HEK293 (cell line): ENCODE measurements around the gene ARHGAP4.
A peak's percentile ranks its signal among the peaks of the same experiment; 100 is the strongest.

Source experiments
- GLI4 ChIP-seq: fragments of 450-650 bp; formaldehyde crosslinking; IDR thresholded peaks from 2 replicates; pipeline ENCODE4 v1.5.1; 2016; ENCODE audit warnings: missing biosample characterization, missing genetic modification characterization
- KLF8 ChIP-seq: fragments of 450-650 bp; formaldehyde crosslinking; IDR thresholded peaks from 2 replicates; pipeline ENCODE4 v1.5.1; 2016; ENCODE audit warnings: missing biosample characterization, missing genetic modification characterization
- YY2 ChIP-seq: fragments of 450-650 bp; formaldehyde crosslinking; IDR thresholded peaks from 2 replicates; pipeline ENCODE4 v1.5.1; 2016; ENCODE audit warnings: missing biosample characterization, missing genetic modification characterization
- ZNF121 ChIP-seq: fragments of 450-650 bp; formaldehyde crosslinking; IDR thresholded peaks from 2 replicates; pipeline ENCODE4 v1.5.1; 2016; ENCODE audit warnings: missing biosample characterization, missing genetic modification characterization
- ZNF169 ChIP-seq: fragments of 450-650 bp; formaldehyde crosslinking; IDR thresholded peaks from 2 replicates; pipeline ENCODE4 v1.5.1; 2016; ENCODE audit warnings: missing biosample characterization, missing genetic modification characterization
- ZNF223 ChIP-seq: fragments of 450-650 bp; formaldehyde crosslinking; IDR thresholded peaks from 2 replicates; pipeline ENCODE4 v1.5.1; 2016; ENCODE audit warnings: missing biosample characterization, missing genetic modification characterization
- ZNF24 ChIP-seq: fragments of 450-650 bp; formaldehyde crosslinking; IDR thresholded peaks from 2 replicates; pipeline ENCODE4 v1.5.1; 2016; ENCODE audit warnings: missing biosample characterization, missing genetic modification characterization
- ZNF274 ChIP-seq, 2 experiments: fragments of 200-500 bp in 1 of 2; fragments of 450-650 bp in 1 of 2; sonication (Bioruptor generic) in 1 of 2; formaldehyde crosslinking in 1 of 2; IDR thresholded peaks; 2 replicates each; pipeline versions ENCODE4 v1.5.1 to v1.6.1; 2014 to 2016; ENCODE audit warnings: borderline replicate concordance in 1 of 2, inconsistent platforms in 1 of 2, low read length in 1 of 2, missing biosample characterization in 1 of 2, missing genetic modification characterization in 1 of 2
- ZNF311 ChIP-seq: fragments of 450-650 bp; formaldehyde crosslinking; IDR thresholded peaks from 2 replicates; pipeline ENCODE4 v1.5.1; 2017; ENCODE audit warnings: missing biosample characterization, missing genetic modification characterization, borderline replicate concordance
- ZNF335 ChIP-seq: fragments of 450-650 bp; formaldehyde crosslinking; conservative IDR thresholded peaks from 2 replicates; pipeline ENCODE4 v1.5.1; 2016; ENCODE audit warnings: missing biosample characterization, missing genetic modification characterization
- ZNF350 ChIP-seq: fragments of 450-650 bp; formaldehyde crosslinking; IDR thresholded peaks from 2 replicates; pipeline ENCODE4 v1.5.0; 2017; ENCODE audit warnings: missing biosample characterization, mild to moderate bottlenecking, missing genetic modification characterization
- ZNF510 ChIP-seq: fragments of 450-650 bp; formaldehyde crosslinking; IDR thresholded peaks from 2 replicates; pipeline ENCODE4 v1.5.1; 2018; ENCODE audit warnings: mild to moderate bottlenecking, missing genetic modification characterization, missing biosample characterization; ENCODE audit not compliant: insufficient replicate concordance
- ZNF514 ChIP-seq: fragments of 450-650 bp; formaldehyde crosslinking; IDR thresholded peaks from 2 replicates; pipeline ENCODE4 v1.5.1; 2016; ENCODE audit warnings: missing biosample characterization, missing genetic modification characterization
- ZNF529 ChIP-seq: fragments of 450-650 bp; formaldehyde crosslinking; IDR thresholded peaks from 2 replicates; pipeline ENCODE4 v1.5.1; 2017; ENCODE audit warnings: missing genetic modification characterization, missing biosample characterization; ENCODE audit not compliant: insufficient replicate concordance
- ZNF549 ChIP-seq: fragments of 450-650 bp; IDR thresholded peaks from 2 replicates; pipeline ENCODE4 v1.5.1; 2018; ENCODE audit warnings: missing biosample characterization, missing genetic modification characterization, mild to moderate bottlenecking, inconsistent platforms, moderate library complexity
- ZNF571 ChIP-seq: fragments of 450-650 bp; formaldehyde crosslinking; IDR thresholded peaks from 2 replicates; pipeline ENCODE4 v1.5.0; 2017; ENCODE audit warnings: missing biosample characterization, missing genetic modification characterization
- ZNF624 ChIP-seq: fragments of 450-650 bp; formaldehyde crosslinking; IDR thresholded peaks from 2 replicates; pipeline ENCODE4 v1.5.1; 2017; ENCODE audit warnings: missing biosample characterization, missing genetic modification characterization
- ZNF626 ChIP-seq: fragments of 450-650 bp; sonication (Bioruptor Pico); formaldehyde crosslinking; IDR thresholded peaks from 2 replicates; pipeline ENCODE4 v1.5.1; 2018; ENCODE audit warnings: missing biosample characterization, missing genetic modification characterization, inconsistent platforms
- ZNF776 ChIP-seq: fragments of 450-650 bp; formaldehyde crosslinking; IDR thresholded peaks from 2 replicates; pipeline ENCODE4 v1.5.0; 2017; ENCODE audit warnings: missing biosample characterization, missing genetic modification characterization, borderline replicate concordance
- ZNF791 ChIP-seq: fragments of 450-650 bp; formaldehyde crosslinking; IDR thresholded peaks from 2 replicates; pipeline ENCODE4 v1.5.1; 2016; ENCODE audit warnings: missing biosample characterization, missing genetic modification characterization
- ZNF837 ChIP-seq: fragments of 450-650 bp; formaldehyde crosslinking; IDR thresholded peaks from 2 replicates; pipeline ENCODE4 v1.5.1; 2016; ENCODE audit warnings: missing biosample characterization, missing genetic modification characterization
- ZNF843 ChIP-seq: fragments of 450-650 bp; formaldehyde crosslinking; IDR thresholded peaks from 2 replicates; pipeline ENCODE4 v1.5.1; 2016; ENCODE audit warnings: missing biosample characterization, missing genetic modification characterization
- TF ChIP-seq, protein P1 (sequence below): fragments of 450-650 bp; formaldehyde crosslinking; IDR thresholded peaks from 2 replicates; pipeline ENCODE4 v1.5.1; 2016; ENCODE audit warnings: missing biosample characterization, missing genetic modification characterization
- TF ChIP-seq, protein P2 (sequence below): fragments of 450-650 bp; formaldehyde crosslinking; IDR thresholded peaks from 2 replicates; pipeline ENCODE4 v1.5.1; 2016; ENCODE audit warnings: missing biosample characterization, missing genetic modification characterization
- TF ChIP-seq, protein P3 (sequence below): fragments of 450-650 bp; formaldehyde crosslinking; IDR thresholded peaks from 2 replicates; pipeline ENCODE4 v1.5.1; 2016; ENCODE audit warnings: missing biosample characterization, missing genetic modification characterization
- TF ChIP-seq, protein P4 (sequence below): fragments of 450-650 bp; IDR thresholded peaks from 2 replicates; pipeline ENCODE4 v1.5.1; 2018; ENCODE audit warnings: missing biosample characterization, mild to moderate bottlenecking, missing genetic modification characterization
- TF ChIP-seq, protein P5 (sequence below): fragments of 450-650 bp; formaldehyde crosslinking; IDR thresholded peaks from 2 replicates; pipeline ENCODE4 v1.5.1; 2016; ENCODE audit warnings: missing biosample characterization, missing genetic modification characterization
- TF ChIP-seq, protein P6 (sequence below): fragments of 450-650 bp; formaldehyde crosslinking; IDR thresholded peaks from 2 replicates; pipeline ENCODE4 v1.5.1; 2017; ENCODE audit warnings: missing biosample characterization, missing genetic modification characterization

Gene ARHGAP4

DNA sequence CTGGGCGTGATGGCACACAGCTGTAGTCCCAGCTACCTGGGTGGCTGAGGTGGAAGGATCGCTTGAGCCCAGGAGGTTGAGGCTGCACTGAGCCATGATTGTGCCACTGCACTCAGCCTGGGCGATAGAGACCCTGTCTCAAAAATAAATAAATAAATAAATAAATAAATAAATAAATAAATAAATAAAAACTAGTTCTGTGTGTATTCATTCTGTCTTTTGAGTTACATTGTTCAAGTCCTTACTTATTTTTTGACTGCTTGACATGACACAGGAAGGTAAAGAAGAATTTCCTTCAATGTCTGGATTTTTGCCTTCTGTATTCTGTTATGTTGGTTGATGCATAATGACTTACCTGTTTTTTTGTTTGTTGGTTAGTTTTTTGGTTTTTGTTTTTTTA lies 11.0 kb upstream of the ARHGAP4 start (continued):
- TF ChIP-seq, protein P1, sequence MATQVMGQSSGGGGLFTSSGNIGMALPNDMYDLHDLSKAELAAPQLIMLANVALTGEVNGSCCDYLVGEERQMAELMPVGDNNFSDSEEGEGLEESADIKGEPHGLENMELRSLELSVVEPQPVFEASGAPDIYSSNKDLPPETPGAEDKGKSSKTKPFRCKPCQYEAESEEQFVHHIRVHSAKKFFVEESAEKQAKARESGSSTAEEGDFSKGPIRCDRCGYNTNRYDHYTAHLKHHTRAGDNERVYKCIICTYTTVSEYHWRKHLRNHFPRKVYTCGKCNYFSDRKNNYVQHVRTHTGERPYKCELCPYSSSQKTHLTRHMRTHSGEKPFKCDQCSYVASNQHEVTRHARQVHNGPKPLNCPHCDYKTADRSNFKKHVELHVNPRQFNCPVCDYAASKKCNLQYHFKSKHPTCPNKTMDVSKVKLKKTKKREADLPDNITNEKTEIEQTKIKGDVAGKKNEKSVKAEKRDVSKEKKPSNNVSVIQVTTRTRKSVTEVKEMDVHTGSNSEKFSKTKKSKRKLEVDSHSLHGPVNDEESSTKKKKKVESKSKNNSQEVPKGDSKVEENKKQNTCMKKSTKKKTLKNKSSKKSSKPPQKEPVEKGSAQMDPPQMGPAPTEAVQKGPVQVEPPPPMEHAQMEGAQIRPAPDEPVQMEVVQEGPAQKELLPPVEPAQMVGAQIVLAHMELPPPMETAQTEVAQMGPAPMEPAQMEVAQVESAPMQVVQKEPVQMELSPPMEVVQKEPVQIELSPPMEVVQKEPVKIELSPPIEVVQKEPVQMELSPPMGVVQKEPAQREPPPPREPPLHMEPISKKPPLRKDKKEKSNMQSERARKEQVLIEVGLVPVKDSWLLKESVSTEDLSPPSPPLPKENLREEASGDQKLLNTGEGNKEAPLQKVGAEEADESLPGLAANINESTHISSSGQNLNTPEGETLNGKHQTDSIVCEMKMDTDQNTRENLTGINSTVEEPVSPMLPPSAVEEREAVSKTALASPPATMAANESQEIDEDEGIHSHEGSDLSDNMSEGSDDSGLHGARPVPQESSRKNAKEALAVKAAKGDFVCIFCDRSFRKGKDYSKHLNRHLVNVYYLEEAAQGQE = peak; percentile 81
- TF ChIP-seq ZNF121 (0 out of 2 replicates have a peak, but pooled peaks have one; percentile 50), ZNF843 (tag by site-specific recombination) (no peak), ZNF529 (tag by site-specific recombination) (no peak), YY2 (tag by site-specific recombination) (no peak), ZNF514 (tag by site-specific recombination) (peak; percentile 77; the same call in 1 of the 2 replicates), ZNF624 (tag by site-specific recombination) (no peak), ZNF274 (IDR thresholded peaks at IDR 0.05; ENCODE audit: low read length) (no peak), ZNF274 (tag by site-specific recombination; IDR thresholded peaks at IDR 0.05; ENCODE audit: borderline replicate concordance) (no peak), ZNF837 (tag by site-specific recombination) (no peak), ZNF169 (tag by site-specific recombination) (no peak), KLF8 (tag by site-specific recombination) (no peak), ZNF776 (tag by site-specific recombination) (no peak), ZNF571 (tag by site-specific recombination) (no peak), ZNF350 (tag by site-specific recombination) (no peak), ZNF335 (no peak), ZNF311 (tag by site-specific recombination) (no peak), ZNF791 (tag by site-specific recombination) (peak; percentile 72; the same call in 1 of the 2 replicates), GLI4 (tag by site-specific recombination) (no peak), ZNF223 (tag by site-specific recombination) (peak; percentile 77), ZNF626 (tag by site-specific recombination) (no peak), ZNF24 (no peak), ZNF549 (no peak), ZNF510 (tag by site-specific recombination) (no peak)
- TF ChIP-seq, protein P2, sequence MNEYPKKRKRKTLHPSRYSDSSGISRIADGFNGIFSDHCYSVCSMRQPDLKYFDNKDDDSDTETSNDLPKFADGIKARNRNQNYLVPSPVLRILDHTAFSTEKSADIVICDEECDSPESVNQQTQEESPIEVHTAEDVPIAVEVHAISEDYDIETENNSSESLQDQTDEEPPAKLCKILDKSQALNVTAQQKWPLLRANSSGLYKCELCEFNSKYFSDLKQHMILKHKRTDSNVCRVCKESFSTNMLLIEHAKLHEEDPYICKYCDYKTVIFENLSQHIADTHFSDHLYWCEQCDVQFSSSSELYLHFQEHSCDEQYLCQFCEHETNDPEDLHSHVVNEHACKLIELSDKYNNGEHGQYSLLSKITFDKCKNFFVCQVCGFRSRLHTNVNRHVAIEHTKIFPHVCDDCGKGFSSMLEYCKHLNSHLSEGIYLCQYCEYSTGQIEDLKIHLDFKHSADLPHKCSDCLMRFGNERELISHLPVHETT (tag by site-specific recombination) = peak; percentile 48; the same call in 1 of the 2 replicates
- TF ChIP-seq, protein P3, sequence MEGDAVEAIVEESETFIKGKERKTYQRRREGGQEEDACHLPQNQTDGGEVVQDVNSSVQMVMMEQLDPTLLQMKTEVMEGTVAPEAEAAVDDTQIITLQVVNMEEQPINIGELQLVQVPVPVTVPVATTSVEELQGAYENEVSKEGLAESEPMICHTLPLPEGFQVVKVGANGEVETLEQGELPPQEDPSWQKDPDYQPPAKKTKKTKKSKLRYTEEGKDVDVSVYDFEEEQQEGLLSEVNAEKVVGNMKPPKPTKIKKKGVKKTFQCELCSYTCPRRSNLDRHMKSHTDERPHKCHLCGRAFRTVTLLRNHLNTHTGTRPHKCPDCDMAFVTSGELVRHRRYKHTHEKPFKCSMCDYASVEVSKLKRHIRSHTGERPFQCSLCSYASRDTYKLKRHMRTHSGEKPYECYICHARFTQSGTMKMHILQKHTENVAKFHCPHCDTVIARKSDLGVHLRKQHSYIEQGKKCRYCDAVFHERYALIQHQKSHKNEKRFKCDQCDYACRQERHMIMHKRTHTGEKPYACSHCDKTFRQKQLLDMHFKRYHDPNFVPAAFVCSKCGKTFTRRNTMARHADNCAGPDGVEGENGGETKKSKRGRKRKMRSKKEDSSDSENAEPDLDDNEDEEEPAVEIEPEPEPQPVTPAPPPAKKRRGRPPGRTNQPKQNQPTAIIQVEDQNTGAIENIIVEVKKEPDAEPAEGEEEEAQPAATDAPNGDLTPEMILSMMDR (tag by site-specific recombination) = no peak
- TF ChIP-seq, protein P4, sequence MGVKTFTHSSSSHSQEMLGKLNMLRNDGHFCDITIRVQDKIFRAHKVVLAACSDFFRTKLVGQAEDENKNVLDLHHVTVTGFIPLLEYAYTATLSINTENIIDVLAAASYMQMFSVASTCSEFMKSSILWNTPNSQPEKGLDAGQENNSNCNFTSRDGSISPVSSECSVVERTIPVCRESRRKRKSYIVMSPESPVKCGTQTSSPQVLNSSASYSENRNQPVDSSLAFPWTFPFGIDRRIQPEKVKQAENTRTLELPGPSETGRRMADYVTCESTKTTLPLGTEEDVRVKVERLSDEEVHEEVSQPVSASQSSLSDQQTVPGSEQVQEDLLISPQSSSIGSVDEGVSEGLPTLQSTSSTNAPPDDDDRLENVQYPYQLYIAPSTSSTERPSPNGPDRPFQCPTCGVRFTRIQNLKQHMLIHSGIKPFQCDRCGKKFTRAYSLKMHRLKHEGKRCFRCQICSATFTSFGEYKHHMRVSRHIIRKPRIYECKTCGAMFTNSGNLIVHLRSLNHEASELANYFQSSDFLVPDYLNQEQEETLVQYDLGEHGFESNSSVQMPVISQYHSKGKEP (tag by site-specific recombination) = no peak
- TF ChIP-seq, protein P5, sequence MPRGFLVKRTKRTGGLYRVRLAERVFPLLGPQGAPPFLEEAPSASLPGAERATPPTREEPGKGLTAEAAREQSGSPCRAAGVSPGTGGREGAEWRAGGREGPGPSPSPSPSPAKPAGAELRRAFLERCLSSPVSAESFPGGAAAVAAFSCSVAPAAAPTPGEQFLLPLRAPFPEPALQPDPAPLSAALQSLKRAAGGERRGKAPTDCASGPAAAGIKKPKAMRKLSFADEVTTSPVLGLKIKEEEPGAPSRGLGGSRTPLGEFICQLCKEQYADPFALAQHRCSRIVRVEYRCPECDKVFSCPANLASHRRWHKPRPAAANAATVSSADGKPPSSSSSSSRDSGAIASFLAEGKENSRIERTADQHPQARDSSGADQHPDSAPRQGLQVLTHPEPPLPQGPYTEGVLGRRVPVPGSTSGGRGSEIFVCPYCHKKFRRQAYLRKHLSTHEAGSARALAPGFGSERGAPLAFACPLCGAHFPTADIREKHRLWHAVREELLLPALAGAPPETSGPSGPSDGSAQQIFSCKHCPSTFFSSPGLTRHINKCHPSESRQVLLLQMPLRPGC = no peak
- TF ChIP-seq, protein P6, sequence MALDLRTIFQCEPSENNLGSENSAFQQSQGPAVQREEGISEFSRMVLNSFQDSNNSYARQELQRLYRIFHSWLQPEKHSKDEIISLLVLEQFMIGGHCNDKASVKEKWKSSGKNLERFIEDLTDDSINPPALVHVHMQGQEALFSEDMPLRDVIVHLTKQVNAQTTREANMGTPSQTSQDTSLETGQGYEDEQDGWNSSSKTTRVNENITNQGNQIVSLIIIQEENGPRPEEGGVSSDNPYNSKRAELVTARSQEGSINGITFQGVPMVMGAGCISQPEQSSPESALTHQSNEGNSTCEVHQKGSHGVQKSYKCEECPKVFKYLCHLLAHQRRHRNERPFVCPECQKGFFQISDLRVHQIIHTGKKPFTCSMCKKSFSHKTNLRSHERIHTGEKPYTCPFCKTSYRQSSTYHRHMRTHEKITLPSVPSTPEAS (tag by site-specific recombination) = no peak
